ENCODE data around the gene TAGLN3. TPM values are rescaled to one million over a fixed set of nuclear protein-coding genes. Genes with fewer than 3 reads are reported as not detected.

Gene TAGLN3
- total and polyA plus RNA-seq, 2 of the 13 experiments (the other 11 are each of a cell fraction or from before 2014, with no cell fraction given) = 0.51 to 0.91 TPM

DNA sequence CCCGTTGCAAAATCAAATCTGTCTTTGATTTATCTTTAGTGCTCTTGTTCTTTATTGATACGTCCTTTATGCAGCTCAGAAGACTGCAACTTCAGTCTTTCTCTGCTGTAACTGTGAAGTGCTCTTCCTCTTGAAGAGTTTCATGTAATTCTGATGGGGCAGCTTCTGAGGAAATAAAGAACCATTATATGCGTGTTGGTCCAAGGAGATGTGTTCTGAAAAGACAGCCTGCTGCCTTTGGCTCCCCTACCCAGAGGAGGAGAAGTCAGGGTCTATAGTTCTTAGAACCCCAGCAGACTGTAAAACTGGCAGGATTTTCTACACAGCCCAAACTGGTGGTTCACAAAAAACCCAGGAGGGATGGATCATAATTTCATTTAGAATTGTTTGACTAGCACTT is 42.3 kb upstream of the TAGLN3 start:
- TF ChIP-seq SMC3 (IDR thresholded peaks at IDR 0.05; ENCODE audit: low read length) = no peak
- no peak for TF ChIP-seq MEIS2 (CRISPR knock-in tag; IDR thresholded peaks at IDR 0.05)
- TF ChIP-seq ZNF572 (CRISPR knock-in tag; IDR thresholded peaks at IDR 0.05) = no peak
- no peak for TF ChIP-seq MIXL1 (CRISPR knock-in tag; IDR thresholded peaks at IDR 0.05)
- no peak for TF ChIP-seq ZNF850 (CRISPR knock-in tag; conservative IDR thresholded peaks at IDR 0.05)
- TF ChIP-seq, protein P1, sequence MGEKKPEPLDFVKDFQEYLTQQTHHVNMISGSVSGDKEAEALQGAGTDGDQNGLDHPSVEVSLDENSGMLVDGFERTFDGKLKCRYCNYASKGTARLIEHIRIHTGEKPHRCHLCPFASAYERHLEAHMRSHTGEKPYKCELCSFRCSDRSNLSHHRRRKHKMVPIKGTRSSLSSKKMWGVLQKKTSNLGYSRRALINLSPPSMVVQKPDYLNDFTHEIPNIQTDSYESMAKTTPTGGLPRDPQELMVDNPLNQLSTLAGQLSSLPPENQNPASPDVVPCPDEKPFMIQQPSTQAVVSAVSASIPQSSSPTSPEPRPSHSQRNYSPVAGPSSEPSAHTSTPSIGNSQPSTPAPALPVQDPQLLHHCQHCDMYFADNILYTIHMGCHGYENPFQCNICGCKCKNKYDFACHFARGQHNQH (CRISPR knock-in tag; IDR thresholded peaks at IDR 0.05) = no peak
- TF ChIP-seq ARNT (IDR thresholded peaks at IDR 0.05) = no peak
- no peak for TF ChIP-seq SSRP1 (CRISPR knock-in tag; IDR thresholded peaks at IDR 0.05)
- TF ChIP-seq PHF20 (CRISPR knock-in tag; IDR thresholded peaks at IDR 0.05) = no peak
- TF ChIP-seq TEAD2 (CRISPR knock-in tag; IDR thresholded peaks at IDR 0.05) = no peak
- TF ChIP-seq ZNF20 (CRISPR knock-in tag; IDR thresholded peaks at IDR 0.05) = no peak
- no peak for TF ChIP-seq MED8 (CRISPR knock-in tag; IDR thresholded peaks at IDR 0.05; ENCODE audit: insufficient replicate concordance)
- no peak for TF ChIP-seq ETV6 (CRISPR knock-in tag; conservative IDR thresholded peaks at IDR 0.05)
- no peak for TF ChIP-seq ZFAT (CRISPR knock-in tag; conservative IDR thresholded peaks at IDR 0.05)
- no peak for TF ChIP-seq PCBP1 (IDR thresholded peaks at IDR 0.05; ENCODE audit: borderline replicate concordance, low read depth, low read length)
- no peaks in the 10 kb centered on the region for H3K27me3 ChIP-seq (ENCODE audit: control insufficient read depth in 1 of 2, insufficient read depth in 2 of 2, low read length in 2 of 2)
- H3K27ac ChIP-seq (ENCODE audit: extremely low read length, insufficient read depth, low read length) = no peak overlapping the region
- DNase-seq (ENCODE audit: low spot score) (no peak), ATAC-seq (no peak), FAIRE-seq (no peak)
- H3K4me1 ChIP-seq (ENCODE audit: insufficient read depth, low read length) = no peaks in the 10 kb centered on the region
- no peak overlapping the region for H3K4me3 ChIP-seq (replicated peaks in 1 of 3; ENCODE audit: insufficient read depth in 1 of 3, low read depth in 2 of 3, low read length in 3 of 3)
- no peaks in the 10 kb centered on the region for H3K9me3 ChIP-seq (ENCODE audit: low read length)
- ChIA-PET POLR2A (no interaction called here), CTCF (ENCODE audit: low intra/inter-chr PET ratio, low total read pairs) (no interaction called here)
- in situ Hi-C loops (cut with HindIII; ENCODE audit: extremely low pct_ligation_motif_present, low pct_unique_long_range_greater_than_20kb) (no loop called here), intact Hi-C loops (cut with micrococcal nuclease; ENCODE audit: unreplicated experiment) (no loop called here)
- WGBS (ENCODE audit: low lambda C conversion rate) = 100% methylated on average over 3 of the region's 3 CpGs
- H4K20me1 ChIP-seq (ENCODE audit: insufficient read depth, low read length) = no peaks in the 10 kb centered on the region
- H2AFZ ChIP-seq (ENCODE audit: low read length) = no peak overlapping the region
- H3K4me2 ChIP-seq (ENCODE audit: low read depth, low read length) = no peak overlapping the region
- no TSS peak for BruUV-seq (replicated peaks)
- H3K79me2 ChIP-seq (ENCODE audit: insufficient read depth, low read length) = no peaks in the 10 kb centered on the region
- H3K36me3 ChIP-seq (replicated peaks in 1 of 2; ENCODE audit: control insufficient read depth in 1 of 2, insufficient read depth in 2 of 2, low read length in 2 of 2) = peaks cover 0 to 16% of the 10 kb centered on the region in 2 experiments; a peak in 2 of 5 replicates
- H3K9ac ChIP-seq (ENCODE audit: insufficient read depth, low read depth, low read length) = no peak overlapping the region
